IMR-90 (cell line): ENCODE measurements around the gene LRRC8E. TPM values are rescaled to one million over a fixed set of nuclear protein-coding genes. Genes with fewer than 3 reads are reported as not detected.

Experiments
- ATAC-seq: fragments of 200-7000 bp; cut with Tn5 transposase; 2 replicates; pipeline ENCODE4 v1.9.1; 2020; ENCODE audit warnings: low read depth, mild to moderate bottlenecking, moderate library complexity
- BruUV-seq: library from RNA; stranded (reverse); fragments of 400-500 nt; replicated peaks from 2 replicates; lab custom pipeline; 2021; lab: Mats Ljungman, UMichigan
- CTCF ChIA-PET: fragments of 300-600 bp; formaldehyde crosslinking; extraction: SDS; loops from one replicate; lab custom pipeline; 2021; ENCODE audit warnings: antibody characterized with exemption; lab: Yijun Ruan, JAX
- POLR2A ChIA-PET: fragments of 300-600 bp; sonication (Branson Sonifier 250); formaldehyde crosslinking; loops from one replicate; lab custom pipeline; 2022; ENCODE audit warnings: antibody characterized with exemption; ENCODE audit not compliant: unreplicated experiment; lab: Charles Lee
- DNase-seq: peaks from one replicate; pipeline ENCODE4 v3.0.0; 2013
- H2AFZ ChIP-seq: replicated peaks from 2 replicates; pipeline ENCODE3; 2013; ENCODE audit warnings: low read length, mild to moderate bottlenecking; ENCODE audit not compliant: poor library complexity
- H2AK5ac ChIP-seq: 2 replicates; pipeline ENCODE4 v1.6.1; 2013; ENCODE audit warnings: low read depth, low read length, inconsistent platforms
- H2AK9ac ChIP-seq: replicated peaks from 2 replicates; pipeline ENCODE3; 2013; ENCODE audit warnings: mild to moderate bottlenecking, low read depth, low read length, moderate library complexity; ENCODE audit not compliant: poor library complexity
- H2BK120ac ChIP-seq: 2 replicates; pipeline ENCODE4 v1.6.1; 2013; ENCODE audit warnings: low read depth, low read length, inconsistent platforms
- H2BK15ac ChIP-seq: 3 replicates; pipeline ENCODE4 v1.6.1; 2013; ENCODE audit warnings: low read depth, low read length, inconsistent platforms
- H2BK20ac ChIP-seq: 2 replicates; pipeline ENCODE4 v1.6.1; 2013; ENCODE audit warnings: low read depth, mild to moderate bottlenecking, inconsistent platforms, low read length, moderate library complexity
- H2BK5ac ChIP-seq: 2 replicates; pipeline ENCODE4 v1.6.1; 2013; ENCODE audit warnings: mild to moderate bottlenecking, low read depth, low read length, inconsistent platforms; ENCODE audit not compliant: poor library complexity, severe bottlenecking
- H3K14ac ChIP-seq: replicated peaks from 2 replicates; pipeline ENCODE4 v1.6.1; 2013; ENCODE audit warnings: low read depth, low read length, inconsistent platforms
- H3K18ac ChIP-seq: 2 replicates; pipeline ENCODE4 v1.6.1; 2013; ENCODE audit warnings: low read depth, low read length, control low read depth
- H3K23ac ChIP-seq: 2 replicates; pipeline ENCODE4 v1.6.1; 2013; ENCODE audit warnings: low read depth, low read length, inconsistent platforms
- H3K27ac ChIP-seq: 2 replicates; pipeline ENCODE4 v1.5.1; 2013; ENCODE audit warnings: mild to moderate bottlenecking, control low read depth, low read length; ENCODE audit not compliant: insufficient read depth
- H3K27me3 ChIP-seq: 2 replicates; pipeline ENCODE4 v1.6.1; 2013; ENCODE audit warnings: low read length; ENCODE audit not compliant: control insufficient read depth, insufficient read depth
- H3K36me3 ChIP-seq: 2 replicates; pipeline ENCODE4 v1.6.1; 2013; ENCODE audit warnings: low read length, mixed read lengths; ENCODE audit not compliant: control insufficient read depth, insufficient read depth
- H3K4ac ChIP-seq: 2 replicates; pipeline ENCODE4 v1.6.1; 2013; ENCODE audit warnings: low read depth, low read length, inconsistent platforms
- H3K4me1 ChIP-seq: 2 replicates; pipeline ENCODE4 v1.6.1; 2013; ENCODE audit warnings: low read length, mixed read lengths; ENCODE audit not compliant: control insufficient read depth, insufficient read depth
- H3K4me2 ChIP-seq: 2 replicates; pipeline ENCODE4 v1.6.1; 2013; ENCODE audit warnings: low read depth, mild to moderate bottlenecking, control low read depth, low read length, moderate library complexity
- H3K4me3 ChIP-seq: 2 replicates; pipeline ENCODE4 v1.5.1; 2013; ENCODE audit warnings: low read depth, mild to moderate bottlenecking, control low read depth, low read length, moderate library complexity; ENCODE audit not compliant: insufficient read depth
- H3K56ac ChIP-seq: 2 replicates; pipeline ENCODE4 v1.6.1; 2013; ENCODE audit warnings: low read length, inconsistent platforms; ENCODE audit not compliant: insufficient read depth; ENCODE audit errors: extremely low read depth
- H3K79me1 ChIP-seq, 2 experiments: 2 replicates each; pipeline ENCODE4 v1.6.1; 2013; ENCODE audit warnings: low read length in 2 of 2, inconsistent platforms in 1 of 2, low read depth in 1 of 2
- H3K9ac ChIP-seq: 2 replicates; pipeline ENCODE4 v1.6.1; 2013; ENCODE audit warnings: low read depth, low read length, control low read depth
- H3K9me1 ChIP-seq: 2 replicates; pipeline ENCODE4 v1.6.1; 2013; ENCODE audit warnings: low read length, inconsistent platforms; ENCODE audit not compliant: insufficient read depth
- H3K9me3 ChIP-seq: 2 replicates; pipeline ENCODE4 v1.6.1; 2013; ENCODE audit warnings: low read length; ENCODE audit not compliant: control insufficient read depth, insufficient read depth
- H4K20me1 ChIP-seq: 2 replicates; pipeline ENCODE4 v1.6.1; 2013; ENCODE audit warnings: low read length, inconsistent platforms; ENCODE audit not compliant: insufficient read depth
- H4K5ac ChIP-seq: 2 replicates; pipeline ENCODE4 v1.6.1; 2013; ENCODE audit warnings: mild to moderate bottlenecking, low read depth, low read length, control low read depth
- H4K8ac ChIP-seq, 2 experiments: 2 replicates each; pipeline ENCODE4 v1.6.1; 2013; ENCODE audit warnings: low read depth in 2 of 2, low read length in 2 of 2, control low read depth in 1 of 2, inconsistent platforms in 1 of 2
- H4K91ac ChIP-seq: 2 replicates; pipeline ENCODE4 v1.6.1; 2013; ENCODE audit warnings: low read depth, low read length, inconsistent platforms; ENCODE audit not compliant: insufficient read depth
- BHLHE40 ChIP-seq: fragments of 150-350 bp; IDR thresholded peaks from 2 replicates; pipeline ENCODE4 v1.6.1; 2016; ENCODE audit warnings: mild to moderate bottlenecking, low read depth, low read length
- CEBPB ChIP-seq: IDR thresholded peaks from 2 replicates; pipeline ENCODE4 v1.6.1; 2012; ENCODE audit warnings: low read depth, low read length, improper control_type of control experiment
- CHD1 ChIP-seq: IDR thresholded peaks from 2 replicates; pipeline ENCODE4 v1.6.1; 2012; ENCODE audit warnings: low read depth, low read length, improper control_type of control experiment
- FOS ChIP-seq: fragments of 150-350 bp; IDR thresholded peaks from 2 replicates; pipeline ENCODE4 v1.6.1; 2016; ENCODE audit warnings: low read depth, low read length
- MAFK ChIP-seq: IDR thresholded peaks from 2 replicates; pipeline ENCODE4 v1.6.1; 2012; ENCODE audit warnings: low read depth, low read length, improper control_type of control experiment
- MAZ ChIP-seq: IDR thresholded peaks from 2 replicates; pipeline ENCODE4 v1.6.1; 2012; ENCODE audit warnings: low read depth, mild to moderate bottlenecking, low read length, improper control_type of control experiment, moderate library complexity, borderline replicate concordance
- MXI1 ChIP-seq: IDR thresholded peaks from 2 replicates; pipeline ENCODE4 v1.6.1; 2012; ENCODE audit warnings: low read depth, mild to moderate bottlenecking, low read length, moderate library complexity, borderline replicate concordance
- NFE2L2 ChIP-seq: fragments of 150-350 bp; IDR thresholded peaks from 2 replicates; pipeline ENCODE4 v1.6.1; 2016; ENCODE audit warnings: low read depth, mild to moderate bottlenecking, low read length
- POLR2A ChIP-seq: IDR thresholded peaks from 2 replicates; pipeline ENCODE4 v1.6.1; 2012; ENCODE audit warnings: mild to moderate bottlenecking, low read depth, low read length
- RAD21 ChIP-seq: IDR thresholded peaks from 2 replicates; pipeline ENCODE4 v1.6.1; 2012; ENCODE audit warnings: low read length, improper control_type of control experiment
- RCOR1 ChIP-seq: IDR thresholded peaks from 2 replicates; pipeline ENCODE4 v1.6.1; 2012; ENCODE audit warnings: mild to moderate bottlenecking, low read length, improper control_type of control experiment; ENCODE audit not compliant: insufficient replicate concordance
- RFX5 ChIP-seq: IDR thresholded peaks from 2 replicates; pipeline ENCODE4 v1.8.0; 2012; ENCODE audit warnings: low read depth, mild to moderate bottlenecking, low read length, moderate library complexity
- SMC3 ChIP-seq: fragments of 150-350 bp; IDR thresholded peaks from 2 replicates; pipeline ENCODE4 v1.6.1; 2016; ENCODE audit warnings: low read depth, mild to moderate bottlenecking, antibody characterized with exemption, low read length, moderate library complexity
- whole genome bisulfite sequencing, 2 experiments: methylation state at CpG; one replicate each; pipeline versions ENCODE4 v1.1.5 to v1.1.7; 2013; ENCODE audit warnings: missing lambda C conversion rate in 2 of 2; ENCODE audit not compliant: insufficient read length in 1 of 2; ENCODE audit errors: extremely low coverage in 2 of 2; 5-methylcytosine and 5-hydroxymethylcytosine counted together
- dilution Hi-C: fragments of 300-500 bp; cut with HindIII; formaldehyde crosslinking; loops from one replicate; pipeline ENCODE4 v1.14.3; 2018; ENCODE audit warnings: low sequenced_read_pairs; ENCODE audit not compliant: unreplicated experiment
- in situ Hi-C: fragments of 300-500 bp; cut with MboI; formaldehyde crosslinking; loops from 3 replicates; pipeline ENCODE4 v1.14.3; 2019; ENCODE audit warnings: low sequenced_read_pairs, inconsistent platforms, mixed read lengths
- intact Hi-C: fragments of 100-400 bp; cut with micrococcal nuclease; formaldehyde crosslinking; loops from 2 replicates; pipeline ENCODE4 v1.10.0; 2022
- polyA plus RNA-seq, 3 experiments: library from polyadenylated mRNA; depleted of rRNA; stranded (reverse); fragments of >200 nt; gene quantifications; 2 replicates each; pipeline ENCODE4 v1.2.3, GENCODE V29; 2012; ENCODE audit warnings: low replicate concordance in 1 of 3
- total RNA-seq: library from RNA; depleted of rRNA; stranded (reverse); fragments of >200 nt; gene quantifications from 2 replicates; pipeline ENCODE4 v1.2.3, GENCODE V29; 2012
- TF ChIP-seq, protein P1 (sequence below): fragments of 150-350 bp; IDR thresholded peaks from 2 replicates; pipeline ENCODE4 v1.6.1; 2016; ENCODE audit warnings: low read depth, mild to moderate bottlenecking, low read length, moderate library complexity, borderline replicate concordance
- TF ChIP-seq, protein P2 (sequence below): fragments of 150-350 bp; IDR thresholded peaks from 2 replicates; pipeline ENCODE4 v1.6.1; 2017; ENCODE audit warnings: mild to moderate bottlenecking, antibody characterized with exemption, low read length, low read depth

Gene LRRC8E
- total and polyA plus RNA-seq, 2 of the 4 experiments (the other 2 are of a cell fraction), result 6.4 to 7.2 TPM

- peak within 1 kb of the TSS; percentile 61 for H3K4me3 ChIP-seq
- WGBS, 2 experiments, result 0% methylated on average over 34 of the region's 56 CpGs; no CpG with 5 or more reads in 1 of the 2 experiments
- peaks cover 4% of the 10 kb centered on the region; the same call in 1 of the 2 replicates for H3K9me1 ChIP-seq
- H3K18ac ChIP-seq, result peak within 1 kb of the TSS; percentile 0; the same call in 1 of the 2 replicates
- in situ Hi-C loops, result loop anchor here (5.0 kb wide), 1 partner anchor 309 kb away; no protein-coding TSS in a partner anchor
- ATAC-seq, result peak; percentile 99
- no peaks in the 10 kb centered on the region for H3K9me3 ChIP-seq
- H3K14ac ChIP-seq, result peak within 1 kb of the TSS; percentile 96
- DNase-seq, result peak; percentile 99
- no TSS peak for BruUV-seq
- H4K5ac ChIP-seq, result peak within 1 kb of the TSS; percentile 27
- H2BK120ac ChIP-seq, result peak within 1 kb of the TSS; percentile 13; the same call in 1 of the 2 replicates
- POLR2A ChIA-PET, result interaction anchor here (0.5 kb wide), 2 partner anchors 309 to 324 kb away, joined by 3 to 4 read pairs; no protein-coding TSS in a partner anchor
- H3K23ac ChIP-seq, result peak within 1 kb of the TSS; percentile 91
- H3K79me1 ChIP-seq, result peaks cover 11 to 37% of the 10 kb centered on the region in 2 experiments; a peak in 3 of 4 replicates
- CTCF ChIA-PET, result interaction anchor here (0.6 to 1.9 kb wide), 13 partner anchors 12 to 451 kb away, joined by 3 to 6 read pairs (median 3); partner anchors contain the start of gene ELAVL1
- peak within 1 kb of the TSS; percentile 76 to 86 for H4K8ac ChIP-seq
- H4K20me1 ChIP-seq, result no peaks in the 10 kb centered on the region
- peak within 1 kb of the TSS; percentile 97 for H2AFZ ChIP-seq
- H3K4me2 ChIP-seq, result peak within 1 kb of the TSS; percentile 84
- H2AK5ac ChIP-seq, result peak within 1 kb of the TSS; percentile 65
- H2BK20ac ChIP-seq, result no peak within 1 kb of the TSS
- H3K4ac ChIP-seq, result peak within 1 kb of the TSS; percentile 88
- peak within 1 kb of the TSS; percentile 77 for H4K91ac ChIP-seq
- H2BK5ac ChIP-seq, result peak within 1 kb of the TSS; percentile 28
- H3K36me3 ChIP-seq, result peaks cover 14% of the 10 kb centered on the region
- H3K27me3 ChIP-seq, result no peaks in the 10 kb centered on the region
- peak within 1 kb of the TSS; percentile 89 for H3K56ac ChIP-seq
- dilution Hi-C loops, result no loop called here
- H2AK9ac ChIP-seq, result peak within 1 kb of the TSS; percentile 94
- intact Hi-C loops, result loop anchor here (1.0 to 2.0 kb wide), 3 partner anchors 59 to 310 kb away; no protein-coding TSS in a partner anchor
- peak within 1 kb of the TSS; percentile 80 for H3K27ac ChIP-seq
- H3K9ac ChIP-seq, result peak within 1 kb of the TSS; percentile 95
- H3K4me1 ChIP-seq, result no peaks in the 10 kb centered on the region
- H2BK15ac ChIP-seq, result no peak within 1 kb of the TSS
- TF ChIP-seq MAZ (peak; percentile 74; the same call in 1 of the 2 replicates), BHLHE40 (peak; percentile 80), POLR2A (peak; percentile 91), CEBPB (peak; percentile 99), SMC3 (no peak), MXI1 (peak; percentile 96), FOS (no peak; the same call in 1 of the 2 replicates), NFE2L2 (no peak), RAD21 (no peak), RFX5 (no peak), RCOR1 (no peak), CHD1 (no peak), MAFK (no peak)
- TF ChIP-seq, protein P1, sequence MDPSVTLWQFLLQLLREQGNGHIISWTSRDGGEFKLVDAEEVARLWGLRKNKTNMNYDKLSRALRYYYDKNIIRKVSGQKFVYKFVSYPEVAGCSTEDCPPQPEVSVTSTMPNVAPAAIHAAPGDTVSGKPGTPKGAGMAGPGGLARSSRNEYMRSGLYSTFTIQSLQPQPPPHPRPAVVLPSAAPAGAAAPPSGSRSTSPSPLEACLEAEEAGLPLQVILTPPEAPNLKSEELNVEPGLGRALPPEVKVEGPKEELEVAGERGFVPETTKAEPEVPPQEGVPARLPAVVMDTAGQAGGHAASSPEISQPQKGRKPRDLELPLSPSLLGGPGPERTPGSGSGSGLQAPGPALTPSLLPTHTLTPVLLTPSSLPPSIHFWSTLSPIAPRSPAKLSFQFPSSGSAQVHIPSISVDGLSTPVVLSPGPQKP, result no peak
- TF ChIP-seq, protein P2, sequence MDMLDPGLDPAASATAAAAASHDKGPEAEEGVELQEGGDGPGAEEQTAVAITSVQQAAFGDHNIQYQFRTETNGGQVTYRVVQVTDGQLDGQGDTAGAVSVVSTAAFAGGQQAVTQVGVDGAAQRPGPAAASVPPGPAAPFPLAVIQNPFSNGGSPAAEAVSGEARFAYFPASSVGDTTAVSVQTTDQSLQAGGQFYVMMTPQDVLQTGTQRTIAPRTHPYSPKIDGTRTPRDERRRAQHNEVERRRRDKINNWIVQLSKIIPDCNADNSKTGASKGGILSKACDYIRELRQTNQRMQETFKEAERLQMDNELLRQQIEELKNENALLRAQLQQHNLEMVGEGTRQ, result peak; percentile 81
These were observed 55.3 kb downstream of the LRRC8E start, which contains the start of gene TIMM44 for GRCh38 chr19:7943444-7944176. Gene TIMM44 (minus strand): TSS chr19:7943666. CDS start chr19:7943651, 15 bp downstream.
